CD4-positive, alpha-beta T cell treated with Interleukin-17A for 1 hour (primary cell): ENCODE measurements around the gene ACTN1.
"Not testable (repeated sequence)": the region's sequence is repeated elsewhere in the genome, so short reads cannot be mapped to it uniquely, and the experiment has no call there.

ENCODE experiments used
- DNase-seq: peaks from one replicate; pipeline ENCODE4 v3.0.0-alpha.2; 2020

Gene ACTN1

DNA sequence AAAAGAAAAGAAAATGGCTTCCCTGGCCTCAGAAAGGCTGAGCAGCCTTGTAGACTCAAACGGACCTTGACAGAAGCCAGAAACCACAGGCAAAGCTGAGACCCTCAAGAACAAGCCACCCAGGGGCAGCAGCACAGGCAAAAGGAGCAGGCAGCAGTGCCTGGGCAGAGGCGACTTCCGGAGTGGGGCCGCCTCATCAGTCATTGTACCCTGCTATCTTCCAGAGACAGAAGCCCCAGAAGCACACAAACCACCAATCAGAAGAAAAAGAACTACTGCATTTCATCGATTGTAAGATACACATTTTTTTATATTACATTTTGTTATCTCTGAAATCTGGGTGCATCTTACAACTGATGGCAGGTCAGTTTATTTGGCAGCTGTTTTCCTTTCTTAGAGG lies 128.0 kb downstream of the ACTN1 start:
- DNase-seq = no peak

GRCh38 chr14:68849416-68849815 lies 129.7 kb downstream of the ACTN1 start:
- no peak for DNase-seq

- no peak for DNase-seq
These were observed 130.8 kb downstream of the ACTN1 start for GRCh38 chr14:68848253-68848652.

DNA sequence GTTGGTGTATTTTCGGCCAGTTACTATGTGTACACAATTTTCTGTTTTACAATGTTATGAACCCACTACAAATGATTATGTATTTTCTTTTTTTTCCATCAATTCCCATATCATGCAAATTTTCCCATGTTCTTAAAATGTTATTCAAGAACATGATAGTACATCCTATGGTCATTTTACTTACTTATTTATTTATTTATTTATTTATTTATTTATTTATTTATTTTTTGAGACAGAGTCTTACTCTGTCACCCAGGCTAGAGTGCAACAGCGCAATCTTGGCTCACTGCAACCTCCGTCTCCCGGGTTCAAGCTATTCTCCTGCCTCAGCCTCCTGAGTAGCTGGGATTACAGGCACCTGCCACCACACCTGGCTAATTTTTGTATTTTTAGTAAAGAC lies 131.5 kb downstream of the ACTN1 start:
- DNase-seq = not testable (repeated sequence)

- no peak for DNase-seq
These were observed 132.6 kb downstream of the ACTN1 start for GRCh38 chr14:68846466-68846865.

- DNase-seq = no peak
These were observed 134.9 kb downstream of the ACTN1 start for GRCh38 chr14:68844210-68844545.

DNA sequence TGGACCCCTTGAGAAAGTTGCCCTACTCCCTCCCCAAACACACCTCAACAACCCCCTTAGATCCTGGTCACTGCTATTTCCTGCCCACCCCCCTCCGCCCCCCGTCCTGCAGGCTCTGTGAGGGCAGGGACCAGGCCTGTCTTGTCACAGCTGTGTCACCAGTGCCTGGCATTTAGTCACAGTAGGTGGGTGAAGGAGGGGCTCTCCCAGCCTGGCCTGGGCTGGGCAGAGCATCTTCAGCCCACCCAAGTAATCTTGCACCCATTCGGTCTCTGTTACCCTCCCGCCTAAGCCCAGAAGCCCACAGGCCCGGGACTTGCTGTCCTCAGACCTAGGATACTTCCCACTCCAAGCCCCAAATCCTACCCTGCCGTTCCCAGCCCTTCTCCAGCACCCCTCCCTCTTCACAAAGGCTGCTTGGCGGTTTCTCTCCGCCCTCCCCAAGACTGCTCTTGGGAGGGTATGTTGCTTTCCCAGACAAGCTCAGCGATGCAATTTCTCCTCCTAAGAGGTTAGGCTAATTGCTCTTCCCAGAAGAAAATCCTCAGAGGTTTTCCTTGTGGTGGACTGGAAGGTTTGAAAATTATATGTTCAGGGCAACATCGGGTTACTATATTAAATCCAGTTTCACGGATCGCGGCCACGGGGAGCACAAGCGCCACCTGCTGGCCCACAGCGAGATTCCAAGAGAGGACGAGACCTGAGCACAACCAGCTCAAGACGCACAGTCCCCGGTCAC lies 135.5 kb downstream of the ACTN1 start:
- DNase-seq = peak; percentile 79

GRCh38 chr14:68842298-68842697 lies 136.8 kb downstream of the ACTN1 start:
- no peak for DNase-seq

GRCh38 chr14:68841016-68841809 lies 137.9 kb downstream of the ACTN1 start:
- peak; percentile 36 for DNase-seq

DNA sequence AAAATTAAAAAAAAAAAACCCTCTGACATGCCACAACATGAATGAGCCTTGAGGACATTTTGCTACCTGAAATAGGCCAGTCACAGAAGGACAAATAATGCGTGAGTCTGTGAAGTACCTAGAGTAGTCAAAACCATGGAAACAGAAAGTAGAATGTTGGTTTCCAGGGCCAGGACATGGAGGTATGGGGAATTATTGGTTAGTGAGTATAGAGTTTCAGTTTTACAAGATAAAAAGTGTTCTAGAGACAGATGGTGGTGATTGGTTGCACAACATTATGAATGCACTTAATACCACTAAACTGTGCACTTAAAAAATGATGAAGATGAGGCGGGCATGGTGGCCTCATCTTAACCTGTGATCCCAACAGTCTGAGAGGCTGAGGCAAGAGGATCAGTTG lies 138.6 kb downstream of the ACTN1 start:
- DNase-seq = no peak

DNA sequence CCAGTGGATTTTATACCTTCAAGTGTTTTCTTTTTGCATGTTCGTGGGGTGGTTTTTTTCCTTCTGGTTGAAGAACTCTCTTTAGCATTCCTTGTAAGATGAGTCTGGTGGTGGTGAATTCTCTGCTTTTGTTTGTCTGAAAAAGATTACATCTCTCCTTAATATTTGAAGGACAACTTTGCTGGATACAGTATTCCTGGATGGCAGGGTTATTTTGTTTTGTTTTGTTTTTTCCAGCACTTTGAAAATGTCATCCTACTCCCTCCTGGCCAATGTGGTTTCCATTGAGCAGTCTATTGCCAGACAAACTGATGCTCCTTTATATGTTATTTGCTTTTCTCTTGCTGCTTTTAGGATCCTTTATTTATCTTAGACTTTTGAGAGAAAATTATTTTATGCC lies 143.0 kb downstream of the ACTN1 start:
- no peak for DNase-seq

DNA sequence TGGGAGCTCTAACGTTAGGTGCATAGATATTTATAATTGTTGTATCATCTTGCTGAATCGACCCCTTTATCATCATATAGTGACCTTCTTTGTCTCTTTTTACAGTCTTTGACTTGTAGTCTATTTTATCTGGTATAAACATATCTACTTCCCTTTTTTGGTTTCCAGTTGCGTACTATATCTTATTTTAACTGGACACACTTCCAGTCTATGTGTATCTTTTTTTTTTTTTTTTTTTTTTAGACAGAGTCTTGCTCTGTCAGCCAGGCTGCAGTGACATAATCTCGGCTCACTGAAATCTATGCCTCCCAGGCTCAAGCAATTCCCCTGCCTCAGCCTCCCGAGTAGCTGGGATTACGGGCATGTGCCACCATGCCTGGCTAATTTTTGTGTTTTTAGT lies 144.3 kb downstream of the ACTN1 start:
- DNase-seq = no peak

DNA sequence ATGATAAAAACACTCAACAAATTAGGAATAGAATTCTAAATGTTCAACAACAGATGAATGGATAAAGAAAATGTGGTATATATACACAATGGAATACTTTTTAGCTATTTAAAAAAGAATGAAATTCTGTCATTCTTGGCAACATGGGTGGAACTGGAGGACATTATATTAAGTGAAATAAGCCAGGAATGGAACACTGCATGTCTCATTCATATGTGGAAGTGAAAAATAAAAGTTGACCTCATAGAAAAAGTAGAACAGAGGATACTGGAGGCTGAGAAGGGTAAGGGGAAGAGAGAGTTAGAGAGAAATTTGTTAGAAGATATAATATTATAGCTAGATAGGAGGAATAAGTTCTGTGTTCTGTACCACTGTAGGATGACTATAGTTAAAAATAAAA lies 150.4 kb downstream of the ACTN1 start:
- DNase-seq = no peak

DNA sequence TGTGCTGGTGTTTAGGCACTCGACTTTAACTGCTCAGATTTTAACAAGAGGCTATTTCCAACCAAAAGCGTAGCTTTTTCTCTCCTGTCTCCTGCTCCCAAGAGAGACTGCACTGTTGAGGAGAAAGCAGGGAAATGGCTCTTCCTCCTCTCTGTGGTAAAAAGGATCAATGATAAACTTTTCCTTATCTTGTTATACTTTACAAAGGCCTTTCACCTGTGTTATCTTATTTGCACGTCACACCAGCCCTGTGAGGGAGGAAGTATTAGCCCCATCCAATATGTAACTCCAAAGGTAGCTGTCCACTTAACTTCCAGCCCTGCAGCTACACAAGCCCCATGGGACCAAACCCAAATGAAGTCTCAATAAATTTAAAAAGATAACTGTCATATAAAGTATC lies 153.4 kb downstream of the ACTN1 start:
- no peak for DNase-seq

DNA sequence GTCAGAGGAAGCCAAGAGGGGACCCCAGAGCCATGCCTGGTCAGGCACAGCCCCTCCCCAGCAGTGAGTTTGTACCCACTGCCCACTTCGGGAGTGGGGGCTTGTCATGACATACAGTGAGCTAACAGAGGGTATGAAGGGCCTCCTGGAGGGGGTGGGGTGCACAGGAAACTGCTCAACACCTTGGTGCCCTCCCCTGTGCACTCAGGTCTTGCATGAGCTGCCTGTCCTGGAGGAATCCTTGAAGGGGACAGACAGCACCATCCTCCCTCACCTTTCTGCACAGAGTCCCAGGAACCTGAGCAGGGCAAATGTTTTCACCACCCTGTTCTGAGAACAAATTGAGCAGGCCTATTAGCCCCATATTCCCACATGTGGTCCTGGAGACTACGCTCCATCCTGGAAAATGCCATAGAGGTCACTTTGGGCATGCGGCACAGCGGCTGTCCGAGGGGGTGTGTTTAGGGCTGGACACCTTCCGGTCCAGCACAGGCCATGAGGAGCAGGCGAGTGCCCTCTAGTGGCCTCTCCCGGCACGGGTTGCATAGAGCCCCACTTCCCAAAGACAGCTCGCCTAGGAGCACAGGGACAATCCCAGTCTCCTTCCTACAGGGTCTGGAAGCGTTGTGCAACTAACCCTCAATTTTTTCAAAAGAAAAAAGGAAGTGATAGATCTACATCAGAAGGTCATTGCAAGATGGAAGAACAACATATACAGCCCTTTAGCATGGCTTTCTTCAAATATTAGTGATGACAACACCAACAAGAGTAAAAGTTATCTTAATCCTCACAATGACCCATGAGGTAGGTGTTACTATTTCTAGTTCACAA lies 154.4 kb downstream of the ACTN1 start:
- DNase-seq = peak; percentile 38

- DNase-seq = no peak
These were observed 154.9 kb downstream of the ACTN1 start for GRCh38 chr14:68824207-68824516.
